A549 treated with CORT108297 at 1 μM for 4 hours (cell line): ENCODE data around the gene RUNX3. TPM values are rescaled to one million over a fixed set of nuclear protein-coding genes. Genes with fewer than 3 reads are reported as not detected.

ENCODE experiments used
- total RNA-seq: library from RNA; stranded (reverse); fragments of 200-300 nt; extraction: Qiagen RNA extraction; gene quantifications from 5 replicates; pipeline ENCODE4 v1.2.3, GENCODE V29; 2022

The RUNX3 gene
- 4.3 to 7.3 TPM (median 6.4 TPM) in 5 replicates for total RNA-seq

GRCh38 chr1:24930260-24931145 is at the start of gene RUNX3:
TSS of gene RUNX3 (minus strand) at chr1:24930276. CDS start at chr1:24929868, 408 bp downstream.

Other genes starting within 250 kb of the RUNX3 start
- 30.7 to 43.4 TPM (median 35.9 TPM) in 5 replicates for gene CLIC4, start 184.8 kb downstream of the RUNX3 start, total RNA-seq